HepG2 (cell line): Measurements from ENCODE around the gene AGRN. TPM values are rescaled to one million over a fixed set of nuclear protein-coding genes. Genes with fewer than 3 reads are reported as not detected.

Source experiments
- ATAD3A ChIP-seq: sonication (generic); formaldehyde crosslinking; IDR thresholded peaks from 2 replicates; pipeline ENCODE4 v1.4.0; 2020; ENCODE audit warnings: missing genetic modification reagents
- EEA1 ChIP-seq: sonication (generic); formaldehyde crosslinking; IDR thresholded peaks from 2 replicates; pipeline ENCODE4 v1.5.1; 2020; ENCODE audit warnings: mild to moderate bottlenecking, missing genetic modification reagents, borderline replicate concordance
- GRHL1 ChIP-seq: sonication (generic); formaldehyde crosslinking; conservative IDR thresholded peaks from 2 replicates; pipeline ENCODE4 v1.8.0; 2022; ENCODE audit warnings: missing genetic modification reagents
- GTF3A ChIP-seq: sonication (generic); formaldehyde crosslinking; conservative IDR thresholded peaks from 2 replicates; pipeline ENCODE4 v1.4.0; 2020; ENCODE audit warnings: mild to moderate bottlenecking, missing genetic modification reagents
- KAT2B ChIP-seq: fragments of 150-350 bp; IDR thresholded peaks from 2 replicates; pipeline ENCODE4 v1.6.1; 2014; ENCODE audit warnings: low read depth, low read length, borderline replicate concordance
- MTF2 ChIP-seq: sonication (generic); formaldehyde crosslinking; IDR thresholded peaks from 2 replicates; pipeline ENCODE4 v1.5.0; 2020; ENCODE audit warnings: missing genetic modification reagents, borderline replicate concordance
- RARG ChIP-seq: sonication (generic); formaldehyde crosslinking; IDR thresholded peaks from 2 replicates; pipeline ENCODE4 v1.4.0; 2020; ENCODE audit warnings: low read depth, mild to moderate bottlenecking, missing genetic modification reagents
- REXO4 ChIP-seq: sonication (generic); formaldehyde crosslinking; IDR thresholded peaks from 2 replicates; pipeline ENCODE4 v1.8.0; 2022; ENCODE audit warnings: missing genetic modification reagents, mild to moderate bottlenecking, borderline replicate concordance
- SRF ChIP-seq: IDR thresholded peaks from 2 replicates; pipeline ENCODE4 v1.6.1; 2011; ENCODE audit warnings: mild to moderate bottlenecking, low read depth, low read length, moderate library complexity
- SSRP1 ChIP-seq: IDR thresholded peaks from 2 replicates; pipeline ENCODE4 v1.6.1; 2016; ENCODE audit warnings: control low read depth
- TEAD2 ChIP-seq: sonication (generic); formaldehyde crosslinking; IDR thresholded peaks from 2 replicates; pipeline ENCODE4 v1.9.0; 2021; ENCODE audit warnings: missing genetic modification reagents
- U2AF1 ChIP-seq: fragments of 200-400 bp; formaldehyde crosslinking; optimal IDR thresholded peaks from 2 replicates; pipeline ENCODE3; 2017; ENCODE audit warnings: mild to moderate bottlenecking, low read depth, low read length
- ZNF292 ChIP-seq: sonication (generic); formaldehyde crosslinking; IDR thresholded peaks from 2 replicates; pipeline ENCODE4 v1.8.1; 2022; ENCODE audit warnings: mild to moderate bottlenecking, low read depth, missing genetic modification reagents, borderline replicate concordance
- ZNF331 ChIP-seq: sonication (generic); formaldehyde crosslinking; IDR thresholded peaks from 2 replicates; pipeline ENCODE4 v1.4.0; 2020; ENCODE audit warnings: missing genetic modification reagents
- ZNF362 ChIP-seq: sonication (generic); formaldehyde crosslinking; IDR thresholded peaks from 2 replicates; pipeline ENCODE4 v1.4.0; 2020; ENCODE audit warnings: missing genetic modification reagents, mild to moderate bottlenecking, borderline replicate concordance
- ZNF468 ChIP-seq: sonication (generic); formaldehyde crosslinking; IDR thresholded peaks from 2 replicates; pipeline ENCODE4 v1.8.0; 2022; ENCODE audit warnings: mild to moderate bottlenecking, moderate library complexity, missing genetic modification reagents
- ZNF577 ChIP-seq: sonication (generic); formaldehyde crosslinking; IDR thresholded peaks from 2 replicates; pipeline ENCODE4 v1.4.0; 2020; ENCODE audit warnings: mild to moderate bottlenecking, low read depth, missing genetic modification reagents, borderline replicate concordance
- ZNF788 ChIP-seq: sonication (generic); formaldehyde crosslinking; IDR thresholded peaks from 2 replicates; pipeline ENCODE4 v1.5.0; 2020; ENCODE audit warnings: mild to moderate bottlenecking, missing genetic modification reagents, borderline replicate concordance
- polyA plus RNA-seq, 8 experiments: library from polyadenylated mRNA; depleted of rRNA in 3 of 8; stranded (reverse) in 7 of 8; unstranded in 1 of 8; fragments of >200 nt; fragmentation: Illumina TruSeq in 4 of 8; extraction: Trizol in 4 of 8; gene quantifications; 2 replicates each; pipeline versions ENCODE4 v1.2.1 to v1.2.3, GENCODE V29; 2011 to 2016; ENCODE audit warnings: low read depth in 4 of 8, missing spikeins in 1 of 8, mixed read lengths in 1 of 8; ENCODE audit not compliant: insufficient read depth in 1 of 8
- total RNA-seq, 5 experiments: library from RNA; depleted of rRNA; stranded (reverse); fragments of >200 nt; fragmentation: Illumina TruSeq; extraction: Trizol; gene quantifications; 2 replicates each; pipeline ENCODE4 v1.2.3, GENCODE V29; 2016; ENCODE audit warnings: low read depth in 1 of 5
- TF ChIP-seq, protein P1 (sequence below): sonication (generic); formaldehyde crosslinking; IDR thresholded peaks from 2 replicates; pipeline ENCODE4 v1.4.0; 2020; ENCODE audit warnings: mild to moderate bottlenecking, missing genetic modification reagents

The AGRN gene
- total and polyA plus RNA-seq, 2 of the 13 experiments (the other 11 are each of a cell fraction or from before 2014, with no cell fraction given): 29.8 to 65.2 TPM

DNA sequence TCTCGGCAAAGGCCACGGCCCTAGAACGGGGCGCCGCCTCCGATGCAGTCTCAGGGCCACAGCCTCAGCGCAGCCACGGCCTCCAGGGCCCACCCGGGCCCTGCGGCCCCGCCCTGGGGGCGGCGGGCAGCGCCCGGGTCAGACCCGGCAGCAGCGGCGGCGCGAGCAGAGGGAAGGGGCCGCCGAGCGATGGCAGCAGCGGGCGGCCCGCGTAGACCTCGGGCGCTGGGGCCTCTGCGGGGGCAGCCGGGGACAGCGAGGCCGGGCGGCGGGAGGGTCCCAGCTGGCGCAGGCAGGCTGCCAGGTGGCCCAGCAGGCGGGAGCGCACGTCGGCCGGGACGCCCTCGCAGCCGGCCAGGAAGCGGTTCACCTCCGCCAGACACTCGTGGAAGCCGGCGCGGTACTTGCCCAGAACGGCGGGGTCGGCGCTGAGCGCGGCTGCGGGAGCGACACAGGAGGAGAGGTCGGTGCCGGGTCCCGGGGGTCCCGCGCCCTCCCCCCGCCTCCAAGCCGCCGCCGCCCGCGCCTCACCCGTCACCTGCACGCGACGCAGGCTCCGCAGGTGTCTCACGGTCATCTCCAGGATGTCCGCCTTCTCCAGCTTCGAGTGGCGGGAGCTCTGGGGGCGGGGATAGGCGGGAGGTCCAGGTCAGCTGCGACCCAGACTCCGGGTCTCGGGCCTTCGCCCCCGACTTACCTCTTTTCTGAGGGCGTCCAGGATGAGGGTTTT, 20.8 kb upstream of the AGRN start (continued):
- TF ChIP-seq MTF2 (CRISPR knock-in tag) (no peak), RARG (CRISPR knock-in tag) (no peak), TEAD2 (CRISPR knock-in tag) (no peak), ZNF788 (no peak), ZNF331 (no peak), ZNF362 (no peak), ZNF468 (CRISPR knock-in tag) (no peak), SSRP1 (CRISPR knock-in tag) (no peak), EEA1 (CRISPR knock-in tag) (no peak), SRF (no peak), GTF3A (CRISPR knock-in tag) (no peak), ATAD3A (CRISPR knock-in tag) (no peak), U2AF1 (no peak), ZNF577 (CRISPR knock-in tag) (no peak), GRHL1 (CRISPR knock-in tag) (no peak), REXO4 (no peak), ZNF292 (CRISPR knock-in tag) (no peak), KAT2B (no peak)
- TF ChIP-seq, protein P1, sequence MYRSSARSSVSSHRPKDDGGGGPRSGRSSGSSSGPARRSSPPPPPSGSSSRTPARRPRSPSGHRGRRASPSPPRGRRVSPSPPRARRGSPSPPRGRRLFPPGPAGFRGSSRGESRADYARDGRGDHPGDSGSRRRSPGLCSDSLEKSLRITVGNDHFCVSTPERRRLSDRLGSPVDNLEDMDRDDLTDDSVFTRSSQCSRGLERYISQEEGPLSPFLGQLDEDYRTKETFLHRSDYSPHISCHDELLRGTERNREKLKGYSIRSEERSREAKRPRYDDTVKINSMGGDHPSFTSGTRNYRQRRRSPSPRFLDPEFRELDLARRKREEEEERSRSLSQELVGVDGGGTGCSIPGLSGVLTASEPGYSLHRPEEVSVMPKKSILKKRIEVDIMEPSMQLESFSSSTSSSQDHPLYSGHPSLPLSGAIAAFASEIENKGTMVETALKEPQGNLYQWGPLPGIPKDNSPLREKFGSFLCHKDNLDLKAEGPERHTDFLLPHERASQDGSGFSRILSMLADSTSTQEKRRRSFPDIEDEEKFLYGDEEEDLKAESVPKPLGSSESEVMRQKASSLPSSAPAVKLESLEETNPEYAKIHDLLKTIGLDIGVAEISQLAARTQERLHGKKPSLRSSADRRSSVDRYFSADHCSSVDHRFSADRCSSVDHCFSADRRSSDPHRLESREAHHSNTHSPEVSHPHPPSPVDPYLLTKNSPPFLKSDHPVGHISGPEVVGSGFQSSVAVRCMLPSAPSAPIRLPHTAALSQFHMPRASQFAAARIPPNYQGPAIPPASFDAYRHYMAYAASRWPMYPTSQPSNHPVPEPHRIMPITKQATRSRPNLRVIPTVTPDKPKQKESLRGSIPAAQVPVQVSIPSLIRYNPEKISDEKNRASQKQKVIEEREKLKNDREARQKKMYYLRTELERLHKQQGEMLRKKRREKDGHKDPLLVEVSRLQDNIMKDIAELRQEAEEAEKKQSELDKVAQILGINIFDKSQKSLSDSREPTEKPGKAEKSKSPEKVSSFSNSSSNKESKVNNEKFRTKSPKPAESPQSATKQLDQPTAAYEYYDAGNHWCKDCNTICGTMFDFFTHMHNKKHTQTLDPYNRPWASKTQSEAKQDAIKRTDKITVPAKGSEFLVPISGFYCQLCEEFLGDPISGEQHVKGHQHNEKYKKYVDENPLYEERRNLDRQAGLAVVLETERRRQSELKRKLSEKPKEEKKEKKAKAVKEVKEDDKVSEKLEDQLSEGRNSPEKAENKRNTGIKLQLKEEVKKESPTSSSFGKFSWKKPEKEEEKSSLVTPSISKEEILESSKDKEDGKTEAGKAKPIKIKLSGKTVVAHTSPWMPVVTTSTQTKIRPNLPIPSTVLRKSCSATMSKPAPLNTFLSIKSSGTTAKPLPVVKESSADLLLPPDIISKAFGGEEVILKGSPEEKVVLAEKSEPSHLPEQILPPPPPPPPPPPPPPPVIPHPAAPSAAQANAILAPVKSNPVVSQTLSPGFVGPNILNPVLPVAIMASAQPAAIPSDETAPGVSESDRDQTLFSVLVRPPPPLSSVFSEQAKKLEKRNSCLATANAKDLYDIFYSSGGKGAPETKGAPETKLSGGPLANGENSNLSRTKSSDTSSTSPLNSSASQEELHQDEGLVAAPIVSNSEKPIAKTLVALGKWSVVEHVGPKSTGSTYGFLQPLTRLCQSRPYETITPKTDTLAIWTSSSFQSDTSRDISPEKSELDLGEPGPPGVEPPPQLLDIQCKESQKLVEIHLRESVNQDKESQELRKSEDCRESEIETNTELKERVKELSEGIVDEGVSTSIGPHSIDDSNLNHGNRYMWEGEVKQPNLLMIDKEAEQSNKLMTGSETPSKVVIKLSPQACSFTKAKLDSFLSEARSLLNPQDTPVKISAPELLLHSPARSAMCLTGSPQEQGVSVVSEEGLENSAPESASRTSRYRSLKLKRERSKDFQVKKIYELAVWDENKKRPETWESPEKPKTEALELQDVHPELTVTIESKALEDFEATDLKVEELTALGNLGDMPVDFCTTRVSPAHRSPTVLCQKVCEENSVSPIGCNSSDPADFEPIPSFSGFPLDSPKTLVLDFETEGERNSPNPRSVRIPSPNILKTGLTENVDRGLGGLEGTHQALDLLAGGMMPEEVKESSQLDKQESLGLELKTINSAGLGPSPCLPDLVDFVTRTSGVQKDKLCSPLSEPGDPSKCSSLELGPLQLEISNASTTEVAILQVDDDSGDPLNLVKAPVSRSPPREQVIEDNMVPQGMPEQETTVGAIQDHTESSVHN (CRISPR knock-in tag): no peak
